Measurements from ENCODE around the gene KANK4. TPM values are rescaled to one million over a fixed set of nuclear protein-coding genes. Genes with fewer than 3 reads are reported as not detected.

Gene KANK4
- total RNA-seq, 6 donors from 2014 or later: 0.63 to 9.8 (median 3.7) TPM

DNA sequence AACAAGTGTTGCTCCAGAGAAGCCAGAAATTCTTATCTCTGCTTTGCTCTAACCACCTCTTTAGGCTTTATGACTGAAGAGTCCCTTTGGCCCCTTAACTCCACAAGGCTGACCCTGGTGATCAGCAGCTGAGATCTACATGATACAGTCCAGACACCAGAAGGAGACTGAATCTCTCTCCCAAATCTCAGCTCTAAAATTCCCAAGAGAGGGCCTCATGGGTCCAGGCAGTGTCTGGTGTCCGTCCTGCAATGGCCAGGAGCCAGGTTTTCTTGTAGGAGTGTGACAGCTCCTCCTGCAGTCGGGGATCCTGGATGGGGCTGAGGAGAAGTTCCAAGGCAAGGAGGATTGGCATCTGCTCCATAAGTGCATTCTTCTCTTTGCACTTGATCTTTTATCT lies 89.3 kb downstream of the KANK4 start:
- Histone ChIP-seq H3K4me3 (no peak overlapping the region), H3K36me3 (no peaks in the 10 kb centered on the region), H3K27me3 (no peaks in the 10 kb centered on the region), H3K9me3 (no peaks in the 10 kb centered on the region), H3K4me1 (no peaks in the 10 kb centered on the region), H3K27ac (no peak overlapping the region)
- WGBS, 2 donors: 61 to 75% methylated on average over 2 of the region's 2 CpGs
- DNase-seq (no peak), ATAC-seq (ENCODE audit: low FRiP score in 2 of 2) (no peak)
- no peak for TF ChIP-seq EP300 (IDR thresholded peaks at IDR 0.05)
- TF ChIP-seq, protein P1, sequence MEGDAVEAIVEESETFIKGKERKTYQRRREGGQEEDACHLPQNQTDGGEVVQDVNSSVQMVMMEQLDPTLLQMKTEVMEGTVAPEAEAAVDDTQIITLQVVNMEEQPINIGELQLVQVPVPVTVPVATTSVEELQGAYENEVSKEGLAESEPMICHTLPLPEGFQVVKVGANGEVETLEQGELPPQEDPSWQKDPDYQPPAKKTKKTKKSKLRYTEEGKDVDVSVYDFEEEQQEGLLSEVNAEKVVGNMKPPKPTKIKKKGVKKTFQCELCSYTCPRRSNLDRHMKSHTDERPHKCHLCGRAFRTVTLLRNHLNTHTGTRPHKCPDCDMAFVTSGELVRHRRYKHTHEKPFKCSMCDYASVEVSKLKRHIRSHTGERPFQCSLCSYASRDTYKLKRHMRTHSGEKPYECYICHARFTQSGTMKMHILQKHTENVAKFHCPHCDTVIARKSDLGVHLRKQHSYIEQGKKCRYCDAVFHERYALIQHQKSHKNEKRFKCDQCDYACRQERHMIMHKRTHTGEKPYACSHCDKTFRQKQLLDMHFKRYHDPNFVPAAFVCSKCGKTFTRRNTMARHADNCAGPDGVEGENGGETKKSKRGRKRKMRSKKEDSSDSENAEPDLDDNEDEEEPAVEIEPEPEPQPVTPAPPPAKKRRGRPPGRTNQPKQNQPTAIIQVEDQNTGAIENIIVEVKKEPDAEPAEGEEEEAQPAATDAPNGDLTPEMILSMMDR (IDR thresholded peaks at IDR 0.05): no peak
- no peak for TF ChIP-seq POLR2AphosphoS5 (IDR thresholded peaks at IDR 0.05)

DNA sequence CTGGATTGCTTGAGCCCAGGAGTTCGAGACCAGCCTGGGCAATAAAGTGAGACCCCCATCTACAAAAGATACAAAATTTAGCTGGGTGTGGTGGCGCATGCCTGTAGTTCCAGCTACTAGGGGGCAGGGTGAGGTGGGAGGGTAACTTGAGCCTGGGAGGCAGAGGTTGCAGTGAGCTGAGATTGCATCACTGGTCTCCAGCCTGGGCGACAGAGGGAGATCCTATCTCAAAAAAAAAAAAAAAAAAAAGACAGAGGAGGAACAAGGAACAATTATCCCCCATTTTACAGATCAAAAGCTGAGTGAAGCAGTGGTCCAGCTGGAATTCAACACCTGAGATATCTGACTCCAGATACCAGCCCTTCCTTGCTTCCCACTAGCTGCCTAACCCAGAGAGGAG lies 89.8 kb downstream of the KANK4 start:
- DNase-seq: no peak
- Histone ChIP-seq H3K27me3 (no peaks in the 10 kb centered on the region), H3K27ac (no peak overlapping the region), H3K9me3 (no peaks in the 10 kb centered on the region), H3K4me1 (no peaks in the 10 kb centered on the region), H3K4me3 (no peak overlapping the region), H3K36me3 (no peaks in the 10 kb centered on the region)
- WGBS, 2 donors: 82 to 88% methylated on average over 3 of the region's 3 CpGs
- TF ChIP-seq EP300 (IDR thresholded peaks at IDR 0.05) (no peak), POLR2AphosphoS5 (IDR thresholded peaks at IDR 0.05) (no peak), POLR2A (IDR thresholded peaks at IDR 0.05) (no peak)
- TF ChIP-seq, protein P1 (IDR thresholded peaks at IDR 0.05): no peak
- no peak for ATAC-seq (ENCODE audit: low FRiP score in 2 of 2)

DNA sequence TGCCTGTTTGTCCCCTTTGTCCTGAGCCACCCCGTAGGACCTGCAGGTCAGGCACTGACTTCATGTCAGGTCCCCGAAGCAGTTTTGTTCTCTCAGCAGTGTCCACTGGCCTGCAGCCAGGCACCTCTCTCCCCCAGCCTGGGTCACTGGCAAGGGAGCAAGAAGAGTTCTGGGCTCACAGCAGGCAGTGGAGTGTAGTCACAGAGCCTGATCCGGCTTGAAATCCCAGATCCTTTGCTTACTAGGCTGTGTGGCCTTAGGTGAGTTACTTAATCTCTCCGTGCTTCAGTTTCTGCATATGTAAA lies 90.4 kb downstream of the KANK4 start:
- Histone ChIP-seq H3K9me3 (no peaks in the 10 kb centered on the region), H3K27me3 (no peaks in the 10 kb centered on the region), H3K36me3 (no peaks in the 10 kb centered on the region), H3K4me1 (no peaks in the 10 kb centered on the region), H3K27ac (no peak overlapping the region), H3K4me3 (no peak overlapping the region)
- ATAC-seq (ENCODE audit: low FRiP score in 2 of 2) (peak in 1 of 2 donors; percentile 10), DNase-seq (no peak)
- WGBS, 2 donors: 77 to 86% methylated on average over 2 to 4 of the region's 4 CpGs
- no peak for TF ChIP-seq POLR2AphosphoS5 (IDR thresholded peaks at IDR 0.05)
- no peak for TF ChIP-seq POLR2A (IDR thresholded peaks at IDR 0.05)
- no peak for TF ChIP-seq EP300 (IDR thresholded peaks at IDR 0.05)
- TF ChIP-seq, protein P1 (IDR thresholded peaks at IDR 0.05): no peak

DNA sequence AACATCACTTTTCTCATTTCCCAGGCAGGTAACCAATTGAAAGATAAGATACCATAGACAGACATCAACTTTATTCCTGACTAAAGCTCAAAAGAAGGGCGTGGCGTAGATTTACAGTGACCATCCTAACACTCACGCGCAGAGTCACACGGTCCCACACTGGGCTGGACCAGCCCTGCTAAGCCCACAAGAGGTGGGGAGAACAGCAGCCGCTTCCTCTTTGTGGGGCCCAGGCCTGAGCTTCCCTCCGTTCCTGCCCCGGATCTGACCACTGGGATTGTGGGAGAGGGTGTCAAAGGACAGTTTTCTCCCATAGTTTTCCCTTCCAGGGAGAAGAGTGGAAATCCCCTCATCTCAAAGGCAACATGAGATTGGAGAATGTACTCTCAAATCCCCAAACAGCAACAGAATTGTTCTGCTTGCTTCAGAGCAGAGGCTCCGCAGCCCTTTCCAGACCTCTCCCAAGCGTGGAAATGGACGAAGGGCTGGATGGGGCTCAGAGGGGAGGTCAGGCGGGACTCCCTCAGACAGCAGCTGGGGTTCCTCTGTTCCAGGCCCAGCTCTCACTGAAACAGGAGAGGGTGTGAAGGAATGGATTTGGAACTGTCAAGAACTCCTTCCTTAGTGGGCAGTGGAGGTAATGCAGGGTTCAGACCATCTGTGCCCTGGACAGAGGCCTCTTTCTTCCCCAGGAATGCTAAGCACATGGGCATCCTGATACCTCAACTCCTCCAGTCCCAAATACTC lies 90.9 kb downstream of the KANK4 start:
- WGBS, 2 donors: 88% methylated on average over 11 to 12 of the region's 12 CpGs
- H3K27me3 ChIP-seq: no peaks in the 10 kb centered on the region
- TF ChIP-seq EP300 (IDR thresholded peaks at IDR 0.05) (no peak), POLR2AphosphoS5 (IDR thresholded peaks at IDR 0.05) (no peak), POLR2A (IDR thresholded peaks at IDR 0.05) (no peak)
- TF ChIP-seq, protein P1 (IDR thresholded peaks at IDR 0.05): no peak
- no peak overlapping the region for H3K27ac ChIP-seq
- DNase-seq (no peak), ATAC-seq (ENCODE audit: low FRiP score in 2 of 2) (no peak)
- H3K9me3 ChIP-seq: no peaks in the 10 kb centered on the region
- H3K4me1 ChIP-seq: no peaks in the 10 kb centered on the region
- H3K4me3 ChIP-seq: no peak overlapping the region
- no peaks in the 10 kb centered on the region for H3K36me3 ChIP-seq

DNA sequence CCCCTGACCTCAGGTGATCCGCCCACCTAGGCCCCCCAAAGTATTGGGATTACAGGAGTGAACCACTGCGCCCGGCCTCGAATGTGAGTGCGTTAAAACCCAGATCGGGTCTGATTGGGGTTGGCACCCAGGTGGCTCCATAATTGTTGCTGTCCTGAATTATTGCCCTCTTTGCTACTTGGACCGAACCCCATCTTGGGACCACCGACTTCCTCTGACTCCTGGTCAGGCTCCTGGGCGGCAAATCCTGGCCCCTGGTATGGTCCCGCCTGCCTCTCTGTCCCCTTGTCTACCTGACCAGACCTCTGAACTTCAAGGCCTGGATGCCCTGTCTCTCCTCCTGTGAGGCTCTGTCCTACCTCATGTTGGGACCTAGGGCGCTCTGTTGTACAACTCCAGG lies 91.7 kb downstream of the KANK4 start:
- H3K4me1 ChIP-seq: no peaks in the 10 kb centered on the region
- no peak for ATAC-seq (ENCODE audit: low FRiP score in 2 of 2)
- no peak overlapping the region for H3K4me3 ChIP-seq
- DNase-seq: no peak
- TF ChIP-seq POLR2A (IDR thresholded peaks at IDR 0.05): no peak
- no peak for TF ChIP-seq POLR2AphosphoS5 (IDR thresholded peaks at IDR 0.05)
- no peak for TF ChIP-seq EP300 (IDR thresholded peaks at IDR 0.05)
- TF ChIP-seq, protein P1 (IDR thresholded peaks at IDR 0.05): no peak
- no peak overlapping the region for H3K27ac ChIP-seq
- no peaks in the 10 kb centered on the region for H3K27me3 ChIP-seq
- no peaks in the 10 kb centered on the region for H3K36me3 ChIP-seq
- whole genome bisulfite sequencing, 2 donors: 78 to 90% methylated on average over 11 of the region's 11 CpGs
- no peaks in the 10 kb centered on the region for H3K9me3 ChIP-seq
